ENCODE results near the gene C2orf69. TPM values are rescaled to one million over a fixed set of nuclear protein-coding genes. Genes with fewer than 3 reads are reported as not detected.

C2orf69 gene
- total RNA-seq, 3 donors from 2014 or later (not counting 1 experiment from before 2014, with no cell fraction given), result 11.8 to 15.0 (median 13.0) TPM

DNA sequence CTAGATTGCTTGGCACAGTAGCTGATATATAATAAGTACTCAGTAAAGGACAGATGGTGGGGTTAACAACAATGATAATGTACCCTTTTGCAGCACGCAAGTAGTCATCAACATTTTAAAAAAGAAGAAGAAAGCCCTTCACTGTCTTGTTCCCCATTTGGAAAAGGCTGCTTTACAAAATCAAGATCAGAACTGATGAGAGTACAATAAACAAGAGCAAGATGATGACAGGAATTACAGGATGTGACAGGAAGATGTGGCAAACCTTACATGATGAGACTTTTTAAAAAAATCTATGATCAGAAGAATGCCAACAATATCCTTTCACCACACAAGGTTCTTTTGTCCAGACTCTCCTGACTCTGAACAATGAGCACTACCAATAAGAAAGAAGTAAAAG, 35.1 kb downstream of the C2orf69 start:
- Histone ChIP-seq H3K36me3 (ENCODE audit: control insufficient read depth, insufficient read depth, low read length) (peaks cover 54% of the 10 kb centered on the region), H3K27ac (ENCODE audit: low read length) (no peak overlapping the region), H3K4me3 (ENCODE audit: low read length) (no peak overlapping the region), H3K27me3 (ENCODE audit: control insufficient read depth, insufficient read depth, low read length) (no peaks in the 10 kb centered on the region), H3K9me3 (ENCODE audit: control insufficient read depth, insufficient read depth, low read length) (no peaks in the 10 kb centered on the region), H3K4me1 (ENCODE audit: control insufficient read depth, insufficient read depth, low read length) (no peaks in the 10 kb centered on the region)
- TF ChIP-seq, protein P1, sequence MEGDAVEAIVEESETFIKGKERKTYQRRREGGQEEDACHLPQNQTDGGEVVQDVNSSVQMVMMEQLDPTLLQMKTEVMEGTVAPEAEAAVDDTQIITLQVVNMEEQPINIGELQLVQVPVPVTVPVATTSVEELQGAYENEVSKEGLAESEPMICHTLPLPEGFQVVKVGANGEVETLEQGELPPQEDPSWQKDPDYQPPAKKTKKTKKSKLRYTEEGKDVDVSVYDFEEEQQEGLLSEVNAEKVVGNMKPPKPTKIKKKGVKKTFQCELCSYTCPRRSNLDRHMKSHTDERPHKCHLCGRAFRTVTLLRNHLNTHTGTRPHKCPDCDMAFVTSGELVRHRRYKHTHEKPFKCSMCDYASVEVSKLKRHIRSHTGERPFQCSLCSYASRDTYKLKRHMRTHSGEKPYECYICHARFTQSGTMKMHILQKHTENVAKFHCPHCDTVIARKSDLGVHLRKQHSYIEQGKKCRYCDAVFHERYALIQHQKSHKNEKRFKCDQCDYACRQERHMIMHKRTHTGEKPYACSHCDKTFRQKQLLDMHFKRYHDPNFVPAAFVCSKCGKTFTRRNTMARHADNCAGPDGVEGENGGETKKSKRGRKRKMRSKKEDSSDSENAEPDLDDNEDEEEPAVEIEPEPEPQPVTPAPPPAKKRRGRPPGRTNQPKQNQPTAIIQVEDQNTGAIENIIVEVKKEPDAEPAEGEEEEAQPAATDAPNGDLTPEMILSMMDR (IDR thresholded peaks at IDR 0.05), result no peak
- 100% methylated on average over 1 of the region's 1 CpG for WGBS (ENCODE audit: insufficient coverage)
- Mint-ChIP-seq H3K9me3 (no peaks in the 10 kb centered on the region), H3K4me1 (peaks cover 14 to 23% of the 10 kb centered on the region in 2 donors), H3K27ac (no peak overlapping the region), H3K4me3 (no peak overlapping the region), H3K27me3 (ENCODE audit: low read depth in 2 of 2) (no peaks in the 10 kb centered on the region), H3K36me3 (no peaks in the 10 kb centered on the region)
- no peak for ATAC-seq
- intact Hi-C loops (cut with micrococcal nuclease), result no loop called here
- no peak for DNase-seq

DNA sequence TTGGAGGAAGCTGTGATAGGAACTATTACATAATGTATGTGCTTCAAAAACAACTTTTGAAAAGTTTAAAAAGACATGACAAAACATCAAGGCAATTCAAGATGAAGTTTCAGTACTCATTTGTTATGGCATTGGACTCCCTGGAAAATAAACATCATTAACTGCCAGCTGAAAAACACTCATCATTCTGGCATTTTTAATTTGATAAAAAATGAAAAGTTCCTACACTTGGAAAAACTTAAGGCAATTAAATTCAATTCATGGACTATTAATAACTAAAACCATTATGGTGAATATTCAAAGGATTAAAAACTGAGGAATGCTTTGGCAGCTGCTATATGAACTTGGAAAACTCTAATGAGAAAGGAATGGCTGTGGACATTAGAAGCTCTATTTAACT, 35.7 kb downstream of the C2orf69 start:
- Histone ChIP-seq H3K36me3 (ENCODE audit: control insufficient read depth, insufficient read depth, low read length) (peaks cover 51% of the 10 kb centered on the region), H3K9me3 (ENCODE audit: control insufficient read depth, insufficient read depth, low read length) (no peaks in the 10 kb centered on the region), H3K27me3 (ENCODE audit: control insufficient read depth, insufficient read depth, low read length) (no peaks in the 10 kb centered on the region), H3K27ac (ENCODE audit: low read length) (no peak overlapping the region), H3K4me3 (ENCODE audit: low read length) (no peak overlapping the region), H3K4me1 (ENCODE audit: control insufficient read depth, insufficient read depth, low read length) (no peaks in the 10 kb centered on the region)
- DNase-seq (no peak), ATAC-seq (no peak)
- no peaks in the 10 kb centered on the region for H3K27me3 Mint-ChIP-seq (ENCODE audit: low read depth in 2 of 2)
- H3K9me3 Mint-ChIP-seq, result no peaks in the 10 kb centered on the region
- no peak overlapping the region for H3K27ac Mint-ChIP-seq
- H3K4me3 Mint-ChIP-seq, result no peak overlapping the region
- H3K36me3 Mint-ChIP-seq, result no peaks in the 10 kb centered on the region
- H3K4me1 Mint-ChIP-seq, result peaks cover 14 to 28% of the 10 kb centered on the region in 2 donors
- intact Hi-C loops (cut with micrococcal nuclease), result no loop called here
- TF ChIP-seq, protein P1 (IDR thresholded peaks at IDR 0.05), result no peak

DNA sequence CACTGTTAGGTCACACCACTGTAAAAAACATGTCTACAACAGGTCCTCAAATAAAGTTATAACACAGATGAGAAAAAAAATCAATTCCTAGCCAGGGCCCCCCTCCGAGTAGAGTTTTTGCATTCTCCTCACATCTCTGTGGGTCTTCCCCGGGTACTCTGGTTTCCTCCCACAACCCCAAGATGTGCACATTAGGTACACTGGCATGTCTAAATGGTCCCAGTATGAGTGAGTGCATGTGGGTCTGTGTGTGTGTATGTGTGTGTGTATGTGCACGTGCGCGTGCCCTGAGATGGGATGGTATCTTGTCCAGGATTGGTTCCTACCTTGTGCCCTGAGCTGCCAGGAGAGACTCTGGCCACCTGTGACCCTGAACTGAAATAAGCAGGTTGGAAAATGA, 39.3 kb downstream of the C2orf69 start:
- no peaks in the 10 kb centered on the region for H3K9me3 Mint-ChIP-seq
- Histone ChIP-seq H3K27ac (ENCODE audit: low read length) (no peak overlapping the region), H3K4me3 (ENCODE audit: low read length) (no peak overlapping the region), H3K4me1 (ENCODE audit: control insufficient read depth, insufficient read depth, low read length) (peaks cover 10% of the 10 kb centered on the region), H3K27me3 (ENCODE audit: control insufficient read depth, insufficient read depth, low read length) (no peaks in the 10 kb centered on the region), H3K9me3 (ENCODE audit: control insufficient read depth, insufficient read depth, low read length) (no peaks in the 10 kb centered on the region), H3K36me3 (ENCODE audit: control insufficient read depth, insufficient read depth, low read length) (peaks cover 34% of the 10 kb centered on the region)
- no peaks in the 10 kb centered on the region for H3K27me3 Mint-ChIP-seq (ENCODE audit: low read depth in 2 of 2)
- WGBS (ENCODE audit: insufficient coverage), result 86% methylated on average over 5 of the region's 5 CpGs
- H3K4me3 Mint-ChIP-seq, result no peak overlapping the region
- H3K4me1 Mint-ChIP-seq, result peaks cover 30 to 34% of the 10 kb centered on the region in 2 donors
- no peak for DNase-seq
- no peaks in the 10 kb centered on the region for H3K36me3 Mint-ChIP-seq
- no peak for ATAC-seq
- no peak overlapping the region for H3K27ac Mint-ChIP-seq
- TF ChIP-seq, protein P1 (IDR thresholded peaks at IDR 0.05), result no peak
- intact Hi-C loops (cut with micrococcal nuclease), result no loop called here

DNA sequence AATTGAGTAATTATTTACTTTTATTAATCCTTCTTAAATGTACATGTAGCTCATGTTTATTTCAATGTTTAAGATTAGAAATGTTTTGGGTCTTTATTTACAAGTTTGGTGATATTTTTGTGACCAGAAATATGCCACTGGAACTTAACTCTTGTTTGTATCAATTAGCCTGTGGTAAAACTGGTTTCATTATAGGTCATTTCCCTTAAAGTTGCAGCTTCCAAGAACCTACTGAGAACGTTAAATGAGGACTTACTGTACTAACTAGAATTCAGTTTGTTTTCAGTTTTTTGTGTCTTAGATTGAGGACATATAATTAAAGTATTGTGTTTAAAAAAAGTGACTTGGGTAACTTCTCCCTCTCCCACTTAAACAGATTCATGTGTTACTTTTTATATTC, 39.9 kb downstream of the C2orf69 start:
- 50% methylated on average over 1 of the region's 1 CpG for WGBS (ENCODE audit: insufficient coverage)
- Mint-ChIP-seq H3K27me3 (ENCODE audit: low read depth in 2 of 2) (no peaks in the 10 kb centered on the region), H3K27ac (no peak overlapping the region)

More for the DNA sequence above, 39.9 kb downstream of the C2orf69 start:
- H3K27ac ChIP-seq (ENCODE audit: low read length), result no peak overlapping the region
- H3K9me3 ChIP-seq (ENCODE audit: control insufficient read depth, insufficient read depth, low read length), result no peaks in the 10 kb centered on the region
- peaks cover 13% of the 10 kb centered on the region for H3K4me1 ChIP-seq (ENCODE audit: control insufficient read depth, insufficient read depth, low read length)
- no peak for ATAC-seq
- H3K36me3 ChIP-seq (ENCODE audit: control insufficient read depth, insufficient read depth, low read length), result peaks cover 27% of the 10 kb centered on the region
- TF ChIP-seq, protein P1 (IDR thresholded peaks at IDR 0.05), result no peak
- no peak overlapping the region for H3K4me3 ChIP-seq (ENCODE audit: low read length)
- no peaks in the 10 kb centered on the region for H3K9me3 Mint-ChIP-seq
- H3K36me3 Mint-ChIP-seq, result no peaks in the 10 kb centered on the region
- H3K27me3 ChIP-seq (ENCODE audit: control insufficient read depth, insufficient read depth, low read length), result no peaks in the 10 kb centered on the region
- DNase-seq, result no peak
- H3K4me1 Mint-ChIP-seq, result peaks cover 33 to 36% of the 10 kb centered on the region in 2 donors
- H3K4me3 Mint-ChIP-seq, result no peak overlapping the region
- intact Hi-C loops (cut with micrococcal nuclease), result no loop called here
